GM18520 (cell line): ENCODE results near the gene ARNT2.
"Not testable (repeated sequence)": the region's sequence is repeated elsewhere in the genome, so short reads cannot be mapped to it uniquely, and the experiment has no call there.

Experiments
- ATAC-seq: cut with Tn5 transposase; IDR thresholded peaks from one replicate; pipeline ENCODE4 v1.9.1; 2021; ENCODE audit not compliant: unreplicated experiment

The ARNT2 gene

DNA sequence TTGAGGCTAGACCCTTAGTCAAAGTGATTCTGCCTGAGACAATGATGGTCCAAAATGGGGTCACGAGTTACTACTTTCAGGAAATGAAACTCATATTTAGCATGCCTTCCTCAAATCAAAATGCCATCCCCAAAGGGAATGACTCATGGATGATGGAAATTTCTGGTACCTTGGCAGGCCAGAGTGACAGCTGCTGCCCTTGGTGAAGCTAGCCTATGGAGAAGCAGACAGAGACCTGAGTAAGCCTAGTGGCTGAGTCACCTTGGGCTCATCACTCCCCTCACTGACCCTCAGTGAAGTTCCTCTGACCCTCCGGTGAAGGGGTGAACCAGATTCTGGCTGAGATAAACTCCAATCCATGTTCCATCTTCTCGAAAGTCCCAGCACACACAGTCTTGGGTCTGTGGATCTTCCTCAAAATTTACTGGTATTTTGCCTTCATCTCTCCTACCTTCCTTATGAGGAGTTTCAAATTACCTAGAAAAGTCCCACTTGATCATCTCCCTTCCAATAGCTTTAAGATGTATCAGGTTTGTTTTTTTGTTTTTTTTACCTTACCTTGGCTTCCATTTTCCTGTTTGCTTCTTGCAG is 236.4 kb downstream of the ARNT2 start:
- ATAC-seq, result no peak

DNA sequence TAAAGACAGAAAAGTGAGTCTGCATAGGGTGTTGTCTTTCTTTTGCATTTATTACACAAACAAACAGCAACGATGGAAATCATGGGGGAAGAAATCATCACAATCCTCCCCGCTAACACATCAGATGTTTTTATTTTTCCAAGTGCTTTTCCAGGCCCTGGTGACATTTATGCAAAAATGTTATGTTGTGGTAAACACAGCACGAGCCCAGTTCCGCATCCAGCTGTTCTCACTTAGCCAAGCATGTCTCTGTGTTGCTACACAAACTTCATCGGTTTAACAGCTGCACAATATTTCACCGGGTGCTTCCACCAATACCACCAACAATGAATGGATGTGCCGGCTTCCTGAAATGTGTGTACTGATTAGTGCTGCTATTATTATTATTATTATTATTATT is 237.2 kb downstream of the ARNT2 start:
- ATAC-seq, result no peak

DNA sequence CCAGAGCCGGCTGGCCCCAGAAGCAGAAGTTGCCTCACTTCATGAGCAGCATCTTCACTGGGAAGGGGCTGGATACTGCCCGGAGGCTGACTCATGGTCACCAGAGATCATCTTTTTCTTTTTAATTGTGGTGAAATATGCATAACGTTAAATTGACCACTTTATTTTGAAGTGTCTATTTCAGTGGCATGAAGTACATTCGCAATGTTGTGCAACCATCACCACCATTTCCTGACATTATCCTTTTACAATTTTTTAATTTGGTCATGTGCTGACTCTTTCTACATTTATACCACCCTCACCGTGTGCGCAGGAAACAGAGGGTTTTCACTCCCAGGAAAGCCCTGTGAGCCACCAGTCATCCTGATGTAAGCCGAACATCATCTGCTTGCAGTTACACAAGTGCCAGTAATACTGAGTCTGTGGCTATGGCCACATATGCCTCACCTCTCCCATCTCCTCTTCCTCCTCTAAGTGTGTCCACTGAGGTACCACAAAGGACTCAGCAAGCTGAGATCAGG is 239.3 kb downstream of the ARNT2 start:
- ATAC-seq, result no peak

DNA sequence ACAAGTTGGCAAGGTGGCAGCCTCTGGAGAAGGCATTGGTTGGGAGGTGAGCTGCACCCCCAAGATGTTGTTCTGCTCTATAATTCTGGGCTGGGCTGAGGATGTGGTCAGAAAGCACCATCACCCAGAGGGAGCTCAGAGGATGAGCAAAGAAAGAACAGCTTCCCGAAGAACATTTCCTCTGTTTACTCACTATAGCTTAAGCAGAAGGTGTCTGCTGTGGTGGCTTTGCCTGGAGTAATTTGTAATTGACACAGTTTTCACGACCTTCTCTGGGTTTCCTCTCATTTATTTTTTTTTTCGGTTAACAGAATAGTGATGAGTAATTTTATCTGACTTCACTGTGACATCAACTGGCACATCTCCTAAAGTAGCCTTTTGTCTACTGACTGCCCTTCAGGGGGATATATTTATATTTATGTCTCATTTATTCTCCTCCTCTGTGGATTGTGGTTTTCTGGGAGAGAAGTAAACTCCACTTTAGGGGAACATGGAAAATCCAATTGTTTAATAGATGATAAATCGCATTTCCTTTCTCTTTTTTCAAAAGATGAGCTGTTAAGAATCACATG is 241.4 kb downstream of the ARNT2 start:
- ATAC-seq, result no peak

DNA sequence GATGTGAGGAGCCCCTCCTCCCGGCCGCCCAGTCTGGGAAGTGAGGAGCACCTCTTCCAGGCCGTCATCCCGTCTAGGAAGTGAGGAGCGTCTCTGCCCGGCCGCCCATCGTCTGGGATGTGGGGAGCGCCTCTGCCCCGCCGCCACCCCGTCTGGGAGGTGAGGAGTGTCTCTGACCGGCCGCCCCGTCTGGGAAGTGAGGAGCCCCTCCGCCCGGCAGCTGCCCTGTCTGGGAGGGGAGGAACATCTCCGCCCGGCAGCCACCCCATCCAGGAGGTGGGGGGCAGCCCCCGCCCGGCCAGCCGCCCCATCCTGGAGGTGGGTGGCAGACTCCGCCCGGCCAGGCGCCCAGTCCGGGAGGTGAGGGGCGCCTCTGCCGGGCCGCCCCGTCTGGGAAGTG is 243.2 kb downstream of the ARNT2 start:
- not testable (repeated sequence) for ATAC-seq
